Measurements from ENCODE around the gene CLCF1.
"Not testable (repeated sequence)": the region's sequence is repeated elsewhere in the genome, so short reads cannot be mapped to it uniquely, and the experiment has no call there.

The CLCF1 gene

GRCh38 chr11:67406969-67407687 is 33.7 kb upstream of the CLCF1 start:
- no peaks in the 10 kb centered on the region for H3K9me3 ChIP-seq (ENCODE audit: control insufficient read depth in 1 of 2, low read length in 2 of 2)
- H3K4me1 ChIP-seq (ENCODE audit: control insufficient read depth in 1 of 2, insufficient read depth in 2 of 2, low read length in 2 of 2) = peaks cover 0 to 23% of the 10 kb centered on the region in 2 donors
- H3K4me3 ChIP-seq (ENCODE audit: low read depth in 1 of 2, low read length in 2 of 2) = no peak overlapping the region
- no peak overlapping the region for H3K27ac ChIP-seq (ENCODE audit: low read length)
- H3K27me3 ChIP-seq (ENCODE audit: low read depth, low read length) = no peaks in the 10 kb centered on the region
- H3K36me3 ChIP-seq (ENCODE audit: control insufficient read depth in 1 of 2, insufficient read depth in 2 of 2, low read length in 2 of 2) = no peaks in the 10 kb centered on the region

DNA sequence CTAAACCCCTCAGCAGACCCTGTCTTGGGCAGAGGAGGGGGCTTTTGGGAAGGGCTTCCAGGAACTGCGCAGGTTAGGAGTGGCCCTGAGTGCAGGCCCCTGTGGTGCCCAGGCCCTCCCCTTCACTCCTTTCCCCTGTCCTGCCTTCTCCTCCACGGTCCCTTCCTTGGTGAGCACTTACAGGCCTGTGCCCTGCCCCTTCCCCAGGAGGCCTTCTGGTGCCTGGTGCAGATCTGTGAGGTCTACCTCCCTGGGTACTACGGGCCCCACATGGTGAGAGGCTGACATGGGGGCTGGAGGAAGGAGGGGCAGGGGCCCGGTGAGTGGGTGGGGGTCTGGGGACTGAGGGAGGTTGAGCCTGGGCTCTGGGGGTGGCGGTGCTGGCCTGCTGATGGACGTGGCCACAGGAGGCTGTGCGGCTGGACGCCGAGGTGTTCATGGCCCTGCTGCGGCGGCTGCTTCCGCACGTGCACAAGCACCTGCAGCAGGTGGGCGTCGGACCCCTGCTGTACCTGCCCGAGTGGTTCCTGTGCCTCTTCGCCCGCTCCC is 33.1 kb upstream of the CLCF1 start:
- Histone ChIP-seq H3K9me3 (ENCODE audit: control insufficient read depth in 1 of 2, low read length in 2 of 2) (no peaks in the 10 kb centered on the region), H3K27me3 (ENCODE audit: low read depth, low read length) (no peaks in the 10 kb centered on the region), H3K36me3 (ENCODE audit: control insufficient read depth in 1 of 2, insufficient read depth in 2 of 2, low read length in 2 of 2) (no peaks in the 10 kb centered on the region), H3K4me1 (ENCODE audit: control insufficient read depth in 1 of 2, insufficient read depth in 2 of 2, low read length in 2 of 2) (peaks cover 0 to 25% of the 10 kb centered on the region in 2 donors), H3K4me3 (ENCODE audit: low read depth in 1 of 2, low read length in 2 of 2) (no peak overlapping the region), H3K27ac (ENCODE audit: low read length) (no peak overlapping the region)

DNA sequence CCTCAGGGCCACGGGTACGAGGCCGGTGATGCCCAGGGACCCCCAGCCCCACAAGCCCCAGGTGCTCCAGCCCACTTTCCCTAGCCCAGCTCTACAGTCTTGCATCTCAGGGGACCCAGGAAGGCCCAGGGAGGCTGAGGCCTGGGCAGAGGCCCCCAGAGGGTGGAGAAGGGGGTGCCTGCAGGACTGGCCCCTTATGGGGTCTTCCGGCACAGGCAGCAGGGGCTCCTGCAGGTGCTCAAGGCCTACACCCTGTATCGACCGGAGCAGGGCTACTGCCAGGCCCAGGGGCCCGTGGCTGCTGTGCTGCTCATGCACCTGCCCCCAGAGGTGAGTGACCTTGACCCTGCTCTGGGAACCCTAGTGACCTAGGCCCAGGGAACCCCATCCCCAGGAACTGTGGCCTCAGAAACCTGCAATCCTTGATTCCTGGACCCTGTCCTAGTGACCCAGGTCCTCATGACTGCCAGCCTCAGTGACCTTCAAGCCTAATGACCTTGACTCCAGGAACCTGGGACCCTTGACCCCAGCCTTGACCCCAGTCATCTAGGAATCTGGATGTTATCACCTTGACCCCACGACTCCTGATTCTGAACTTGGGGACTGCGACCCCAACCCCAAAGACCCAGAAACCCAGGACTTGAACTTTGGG is 32.4 kb upstream of the CLCF1 start:
- Histone ChIP-seq H3K4me1 (ENCODE audit: control insufficient read depth in 1 of 2, insufficient read depth in 2 of 2, low read length in 2 of 2) (peaks cover under 1 to 26% of the 10 kb centered on the region in 2 donors), H3K27ac (ENCODE audit: low read length) (no peak overlapping the region), H3K27me3 (ENCODE audit: low read depth, low read length) (no peaks in the 10 kb centered on the region), H3K4me3 (ENCODE audit: low read depth in 1 of 2, low read length in 2 of 2) (no peak overlapping the region), H3K36me3 (ENCODE audit: control insufficient read depth in 1 of 2, insufficient read depth in 2 of 2, low read length in 2 of 2) (no peaks in the 10 kb centered on the region), H3K9me3 (ENCODE audit: control insufficient read depth in 1 of 2, low read length in 2 of 2) (no peaks in the 10 kb centered on the region)

GRCh38 chr11:67405196-67405567 is 31.8 kb upstream of the CLCF1 start:
- Histone ChIP-seq H3K36me3 (ENCODE audit: control insufficient read depth in 1 of 2, insufficient read depth in 2 of 2, low read length in 2 of 2) (no peaks in the 10 kb centered on the region), H3K27ac (ENCODE audit: low read length) (no peak overlapping the region), H3K9me3 (ENCODE audit: control insufficient read depth in 1 of 2, low read length in 2 of 2) (no peaks in the 10 kb centered on the region), H3K4me3 (ENCODE audit: low read depth in 1 of 2, low read length in 2 of 2) (peak overlapping the region in 1 of 2 donors; percentile 9), H3K27me3 (ENCODE audit: low read depth, low read length) (no peaks in the 10 kb centered on the region), H3K4me1 (ENCODE audit: control insufficient read depth in 1 of 2, insufficient read depth in 2 of 2, low read length in 2 of 2) (peaks cover 5 to 31% of the 10 kb centered on the region in 2 donors)

DNA sequence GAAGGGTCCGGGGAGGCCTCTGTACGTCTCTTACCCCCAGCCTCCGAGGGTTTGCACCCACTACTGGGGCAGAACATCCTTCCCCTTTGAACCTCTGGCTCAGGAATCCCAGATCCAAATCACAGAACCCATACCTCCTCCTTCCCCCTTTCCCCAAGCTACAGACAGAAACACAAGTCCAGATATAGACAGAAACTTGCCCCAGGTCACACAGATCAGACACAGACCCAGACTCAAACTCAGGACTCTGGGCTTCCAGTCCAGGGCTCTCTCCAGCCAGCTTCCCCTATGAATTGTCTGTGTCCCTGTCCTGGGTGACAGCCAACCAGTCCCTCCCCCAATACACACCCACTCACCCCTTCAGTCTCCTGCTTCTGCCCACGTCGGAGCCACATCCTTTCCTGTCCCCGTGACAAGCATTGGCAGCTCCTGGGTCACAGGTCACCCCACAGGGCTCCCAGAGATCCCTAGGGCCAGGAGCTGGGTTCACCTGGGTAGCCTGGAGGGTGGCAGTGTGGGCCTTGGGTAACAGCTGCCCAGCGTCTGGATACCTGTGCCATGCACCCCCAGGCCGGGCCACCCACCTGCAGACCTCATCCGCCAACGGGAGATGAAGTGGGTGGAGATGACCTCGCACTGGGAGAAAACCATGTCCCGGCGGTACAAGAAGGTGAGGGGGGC is 31.3 kb upstream of the CLCF1 start:
- H3K36me3 ChIP-seq (ENCODE audit: control insufficient read depth in 1 of 2, insufficient read depth in 2 of 2, low read length in 2 of 2) = no peaks in the 10 kb centered on the region
- no peaks in the 10 kb centered on the region for H3K9me3 ChIP-seq (ENCODE audit: control insufficient read depth in 1 of 2, low read length in 2 of 2)
- no peaks in the 10 kb centered on the region for H3K27me3 ChIP-seq (ENCODE audit: low read depth, low read length)
- no peak overlapping the region for H3K27ac ChIP-seq (ENCODE audit: low read length)
- H3K4me3 ChIP-seq (ENCODE audit: low read depth in 1 of 2, low read length in 2 of 2) = peak overlapping the region; percentile 9 to 37
- peaks cover 5 to 29% of the 10 kb centered on the region in 2 donors for H3K4me1 ChIP-seq (ENCODE audit: control insufficient read depth in 1 of 2, insufficient read depth in 2 of 2, low read length in 2 of 2)

- H3K27me3 ChIP-seq (ENCODE audit: low read depth, low read length); H3K9me3 ChIP-seq (ENCODE audit: control insufficient read depth in 1 of 2, low read length in 2 of 2); H3K4me3 ChIP-seq (ENCODE audit: low read depth in 1 of 2, low read length in 2 of 2); H3K27ac ChIP-seq (ENCODE audit: low read length): not testable (repeated sequence)
- H3K36me3 ChIP-seq (ENCODE audit: control insufficient read depth in 1 of 2, insufficient read depth in 2 of 2, low read length in 2 of 2) = peaks cover 5 to 14% of the 10 kb centered on the region in 2 donors
- H3K4me1 ChIP-seq (ENCODE audit: control insufficient read depth in 1 of 2, insufficient read depth in 2 of 2, low read length in 2 of 2) = peaks cover 5 to 36% of the 10 kb centered on the region in 2 donors
Observed at GRCh38 chr11:67403085-67403484, 29.7 kb upstream of the CLCF1 start.

GRCh38 chr11:67402192-67402839 is 28.9 kb upstream of the CLCF1 start:
- peak overlapping the region; percentile 85 for H3K27ac ChIP-seq (ENCODE audit: low read length)
- not testable (repeated sequence) for H3K9me3 ChIP-seq (ENCODE audit: control insufficient read depth in 1 of 2, low read length in 2 of 2); H3K27me3 ChIP-seq (ENCODE audit: low read depth, low read length)
- peaks cover 12 to 22% of the 10 kb centered on the region in 2 donors for H3K36me3 ChIP-seq (ENCODE audit: control insufficient read depth in 1 of 2, insufficient read depth in 2 of 2, low read length in 2 of 2)
- H3K4me3 ChIP-seq (ENCODE audit: low read depth in 1 of 2, low read length in 2 of 2) = peak overlapping the region; percentile 64 to 69
- H3K4me1 ChIP-seq (ENCODE audit: control insufficient read depth in 1 of 2, insufficient read depth in 2 of 2, low read length in 2 of 2) = peaks cover 5 to 36% of the 10 kb centered on the region in 2 donors

DNA sequence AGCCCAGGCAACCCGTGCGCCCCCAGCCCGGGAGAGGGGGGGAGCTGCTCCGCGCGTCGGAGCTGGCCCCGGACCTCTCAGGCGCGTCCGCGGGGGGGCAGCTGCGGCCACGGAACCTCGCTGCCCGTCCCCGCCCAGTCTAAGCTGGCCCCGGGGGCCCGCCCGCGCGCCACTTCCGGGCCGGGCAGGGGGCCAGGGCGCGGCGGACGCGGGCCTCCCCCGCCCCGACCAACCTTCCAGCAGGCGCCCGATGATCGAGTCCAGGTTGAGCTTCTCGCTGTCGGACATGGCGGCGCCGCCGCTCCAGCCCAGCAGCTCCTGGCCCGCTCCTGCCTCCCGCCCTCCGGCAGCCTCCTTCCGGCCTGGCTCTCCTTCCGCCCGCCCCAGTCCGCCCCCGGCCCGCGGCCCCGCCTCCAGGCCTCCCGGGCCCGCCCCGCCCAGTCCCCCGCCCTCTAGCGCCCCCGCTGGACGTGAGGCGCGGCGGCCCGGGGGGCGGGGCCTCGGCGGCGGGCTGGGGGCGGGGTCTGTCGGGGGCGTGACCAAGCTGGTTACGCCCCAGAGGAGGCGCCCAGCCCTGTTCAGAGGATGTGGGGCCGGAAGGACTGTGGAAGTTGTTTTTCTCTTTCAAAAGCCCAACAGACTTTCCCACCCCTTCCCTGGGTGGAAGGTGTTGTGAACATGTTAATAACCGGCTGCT is 28.2 kb upstream of the CLCF1 start, which contains the start of gene PPP1CA:
TSS of gene PPP1CA (minus strand) at position 364 of the 697 bp plus-strand sequence. CDS start at position 288, 76 bp downstream.
- peaks cover 5 to 39% of the 10 kb centered on the region in 2 donors for H3K4me1 ChIP-seq (ENCODE audit: control insufficient read depth in 1 of 2, insufficient read depth in 2 of 2, low read length in 2 of 2)
- no peaks in the 10 kb centered on the region for H3K27me3 ChIP-seq (ENCODE audit: low read depth, low read length)
- H3K9me3 ChIP-seq (ENCODE audit: control insufficient read depth in 1 of 2, low read length in 2 of 2) = no peaks in the 10 kb centered on the region
- peaks cover 14 to 25% of the 10 kb centered on the region in 2 donors for H3K36me3 ChIP-seq (ENCODE audit: control insufficient read depth in 1 of 2, insufficient read depth in 2 of 2, low read length in 2 of 2)
- H3K27ac ChIP-seq (ENCODE audit: low read length) = peak within 1 kb of the TSS; percentile 85
- peak within 1 kb of the TSS; percentile 82 to 90 for H3K4me3 ChIP-seq (ENCODE audit: low read depth in 1 of 2, low read length in 2 of 2)

DNA sequence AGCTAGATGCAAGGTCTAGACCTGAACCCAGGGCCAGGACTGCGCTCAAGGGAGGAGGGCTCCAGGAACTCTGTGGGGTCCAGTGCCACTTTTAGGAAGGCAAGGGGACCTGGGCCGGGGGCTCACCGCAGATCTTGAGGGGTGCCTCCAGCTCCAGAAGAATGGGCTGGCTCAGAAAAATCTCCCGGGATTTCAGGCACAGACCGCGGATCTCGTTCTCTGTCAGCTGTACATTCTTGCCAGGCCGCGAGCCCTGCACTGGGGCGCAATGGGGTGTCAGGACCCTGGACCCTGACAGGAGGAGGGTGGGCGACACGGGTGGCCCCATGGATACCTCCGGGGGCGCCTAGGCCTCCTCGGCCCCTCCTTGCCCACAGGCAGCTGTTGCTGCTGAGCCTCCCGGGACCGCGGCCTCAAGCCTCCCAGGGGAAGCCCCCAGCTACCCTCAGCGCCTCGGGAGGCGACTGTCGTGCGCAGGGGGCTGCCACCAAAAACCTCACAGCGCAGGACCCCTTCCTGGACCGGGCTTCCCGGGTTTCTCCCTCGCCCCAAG is 27.6 kb upstream of the CLCF1 start:
- Histone ChIP-seq H3K27ac (ENCODE audit: low read length) (peak overlapping the region; percentile 69), H3K36me3 (ENCODE audit: control insufficient read depth in 1 of 2, insufficient read depth in 2 of 2, low read length in 2 of 2) (peaks cover 14 to 32% of the 10 kb centered on the region in 2 donors), H3K9me3 (ENCODE audit: control insufficient read depth in 1 of 2, low read length in 2 of 2) (no peaks in the 10 kb centered on the region), H3K4me3 (ENCODE audit: low read depth in 1 of 2, low read length in 2 of 2) (peak overlapping the region; percentile 82 to 90), H3K27me3 (ENCODE audit: low read depth, low read length) (no peaks in the 10 kb centered on the region), H3K4me1 (ENCODE audit: control insufficient read depth in 1 of 2, insufficient read depth in 2 of 2, low read length in 2 of 2) (peaks cover 5 to 42% of the 10 kb centered on the region in 2 donors)

DNA sequence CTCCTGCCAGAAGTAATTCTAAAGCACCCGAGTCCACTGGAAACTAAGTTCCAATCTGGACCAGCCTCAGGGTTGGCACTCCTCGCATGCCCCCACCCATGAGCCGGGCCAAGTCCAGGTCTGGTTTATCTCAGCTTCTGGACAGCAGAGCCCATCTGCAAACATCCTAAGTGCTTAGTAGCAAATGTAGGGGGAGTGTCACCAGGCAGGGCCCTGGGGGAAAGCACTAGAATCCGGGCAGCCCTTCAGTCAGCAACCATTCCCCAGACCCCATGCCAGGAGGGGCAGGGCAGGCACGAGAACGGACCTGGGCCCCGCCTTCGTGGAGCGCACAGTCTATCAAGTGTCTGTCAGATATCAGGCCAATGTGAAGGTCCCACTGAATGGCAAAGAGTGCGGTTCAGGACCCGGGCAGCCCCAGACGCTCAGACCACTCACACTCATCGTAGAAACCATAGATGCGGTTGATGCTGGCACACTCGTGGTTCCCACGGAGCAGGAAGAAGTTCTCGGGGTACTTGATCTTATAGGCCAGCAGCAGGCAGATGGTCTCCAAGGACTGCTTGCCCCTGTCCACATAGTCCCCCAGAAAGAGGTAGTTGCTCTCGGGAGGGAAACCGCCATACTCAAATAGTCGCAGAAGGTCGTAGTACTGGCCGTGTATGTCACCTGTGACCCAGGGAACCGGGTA is 27.0 kb upstream of the CLCF1 start:
- H3K36me3 ChIP-seq (ENCODE audit: control insufficient read depth in 1 of 2, insufficient read depth in 2 of 2, low read length in 2 of 2) = peaks cover 14 to 38% of the 10 kb centered on the region in 2 donors
- H3K4me1 ChIP-seq (ENCODE audit: control insufficient read depth in 1 of 2, insufficient read depth in 2 of 2, low read length in 2 of 2) = peaks cover 5 to 39% of the 10 kb centered on the region in 2 donors
- peak overlapping the region; percentile 69 for H3K27ac ChIP-seq (ENCODE audit: low read length)
- H3K9me3 ChIP-seq (ENCODE audit: control insufficient read depth in 1 of 2, low read length in 2 of 2) = no peaks in the 10 kb centered on the region
- no peaks in the 10 kb centered on the region for H3K27me3 ChIP-seq (ENCODE audit: low read depth, low read length)
- peak overlapping the region; percentile 82 to 90 for H3K4me3 ChIP-seq (ENCODE audit: low read depth in 1 of 2, low read length in 2 of 2)
